ENCODE data around the gene MOGAT2.
A peak's percentile ranks its signal among the peaks of the same experiment; 100 is the strongest.
"Not testable (repeated sequence)": the region's sequence is repeated elsewhere in the genome, so short reads cannot be mapped to it uniquely, and the experiment has no call there.

The MOGAT2 gene

DNA sequence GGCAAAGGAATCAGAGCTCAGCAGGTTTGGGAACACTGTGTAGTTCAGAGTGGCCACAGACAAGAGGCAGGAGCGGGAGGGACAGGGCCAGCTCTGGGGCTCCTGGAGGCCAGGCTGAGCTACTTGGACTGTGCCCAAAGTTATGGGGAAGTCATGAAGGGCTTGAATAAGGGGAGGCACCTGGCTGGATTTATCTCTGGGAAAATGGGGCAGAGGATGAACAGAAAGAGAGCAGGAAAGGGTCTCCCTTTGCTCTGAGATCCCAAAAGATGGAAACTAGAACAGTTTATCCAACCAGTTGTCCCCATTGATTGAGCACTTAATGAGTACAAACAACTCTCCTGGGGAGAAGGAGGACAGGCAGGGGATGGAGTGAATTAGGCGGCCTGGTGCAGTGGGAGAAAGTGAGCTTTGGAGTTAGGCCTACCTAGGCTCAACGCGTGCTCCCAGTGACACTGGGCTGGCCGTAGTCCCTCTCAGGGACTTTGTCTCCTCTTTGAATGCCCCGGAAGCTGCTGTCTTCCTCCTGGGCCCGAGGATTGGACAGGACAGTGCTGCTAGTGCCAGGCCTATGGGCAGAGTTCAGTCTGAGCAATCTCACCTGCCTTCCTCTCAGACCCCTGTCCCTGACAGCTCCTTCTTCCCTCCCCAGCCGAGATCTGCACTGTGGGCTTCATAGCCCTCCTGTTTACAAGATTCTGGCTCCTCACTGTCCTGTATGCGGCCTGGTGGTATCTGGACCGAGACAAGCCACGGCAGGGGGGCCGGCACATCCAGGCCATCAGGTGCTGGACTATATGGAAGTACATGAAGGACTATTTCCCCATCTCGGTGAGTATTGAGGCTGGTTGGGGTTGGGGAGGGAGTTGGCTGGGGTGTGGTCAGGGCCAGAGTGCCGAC lies 2.0 kb downstream of the MOGAT2 start:
- no peak for DNase-seq

DNA sequence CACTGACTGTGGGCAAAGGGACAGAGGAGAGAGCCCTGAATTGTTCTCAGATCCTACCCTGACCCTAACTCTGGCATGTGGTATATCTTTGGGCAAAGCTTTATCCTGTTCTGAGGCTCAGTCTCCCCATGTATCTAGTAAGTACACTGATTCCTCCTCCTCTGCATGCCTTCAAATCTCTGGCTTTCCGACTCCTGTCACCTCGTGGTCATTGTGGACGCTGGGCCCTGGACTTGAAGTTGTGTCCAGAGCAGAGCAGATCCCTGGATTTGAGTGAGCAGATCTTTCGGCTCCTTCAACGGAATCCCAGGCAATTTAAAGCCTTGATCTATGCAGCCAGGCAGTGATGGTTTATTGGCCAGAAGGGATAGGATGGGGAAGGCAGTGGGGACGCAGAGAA lies 3.0 kb downstream of the MOGAT2 start:
- no peak for DNase-seq

DNA sequence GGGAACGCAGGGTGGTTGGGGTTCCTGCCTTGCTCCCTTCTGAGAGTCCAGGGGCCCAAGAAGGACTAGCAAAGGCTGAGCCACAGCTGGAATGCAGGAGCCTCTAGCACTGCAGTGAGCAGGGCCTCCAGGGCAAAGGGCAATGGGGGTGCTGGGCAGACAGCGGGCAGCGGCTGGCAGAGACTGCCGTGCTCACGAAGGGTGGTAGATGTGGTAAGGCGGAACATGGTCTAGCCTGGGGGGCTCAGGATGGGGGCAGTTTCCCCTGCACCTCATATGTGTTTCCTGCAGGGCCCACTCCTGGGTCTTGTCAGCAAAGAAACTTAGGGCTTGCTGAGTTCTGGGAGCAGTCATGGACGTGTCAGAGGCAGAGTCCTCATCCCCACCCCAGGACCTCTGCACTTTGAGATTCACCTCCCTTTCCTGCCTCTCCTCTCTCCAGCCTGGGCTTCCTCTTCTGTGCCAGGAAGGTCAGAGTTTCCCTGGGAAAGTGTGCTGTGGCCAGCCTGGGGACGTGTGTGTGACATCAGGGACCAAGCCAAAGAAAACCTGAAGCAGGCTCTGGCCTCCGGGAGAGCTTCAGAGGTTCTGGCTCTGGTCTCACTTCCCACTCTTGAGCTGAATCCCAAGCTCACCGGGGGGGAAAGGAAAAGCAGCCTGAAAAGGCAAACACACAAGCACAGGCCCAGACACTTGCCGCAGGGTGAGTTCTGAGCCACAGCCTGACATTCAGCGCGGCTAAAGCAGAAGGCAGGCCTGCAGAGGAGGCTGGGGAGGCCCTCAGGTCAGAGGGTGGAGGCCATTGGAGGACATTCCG lies 4.4 kb downstream of the MOGAT2 start:
- DNase-seq: no peak

DNA sequence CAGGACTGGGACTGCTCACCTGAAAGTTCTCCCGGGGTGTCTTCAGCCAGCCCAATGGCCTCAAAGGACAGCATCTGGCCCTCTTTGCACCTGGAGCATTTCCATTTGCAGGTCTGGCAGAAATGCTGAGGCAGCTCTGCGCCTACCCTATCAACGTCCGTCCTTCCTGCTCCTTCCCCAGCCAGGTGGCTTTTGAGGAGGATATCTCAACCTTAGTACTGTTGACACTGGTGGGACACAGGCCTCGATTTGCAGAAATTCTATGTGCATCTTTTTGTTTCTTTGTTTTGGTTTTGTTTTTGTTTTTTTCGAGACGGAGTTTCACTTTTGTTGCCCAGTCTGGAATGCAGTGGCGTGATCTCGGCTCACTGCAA lies 5.0 kb downstream of the MOGAT2 start:
- DNase-seq: no peak

DNA sequence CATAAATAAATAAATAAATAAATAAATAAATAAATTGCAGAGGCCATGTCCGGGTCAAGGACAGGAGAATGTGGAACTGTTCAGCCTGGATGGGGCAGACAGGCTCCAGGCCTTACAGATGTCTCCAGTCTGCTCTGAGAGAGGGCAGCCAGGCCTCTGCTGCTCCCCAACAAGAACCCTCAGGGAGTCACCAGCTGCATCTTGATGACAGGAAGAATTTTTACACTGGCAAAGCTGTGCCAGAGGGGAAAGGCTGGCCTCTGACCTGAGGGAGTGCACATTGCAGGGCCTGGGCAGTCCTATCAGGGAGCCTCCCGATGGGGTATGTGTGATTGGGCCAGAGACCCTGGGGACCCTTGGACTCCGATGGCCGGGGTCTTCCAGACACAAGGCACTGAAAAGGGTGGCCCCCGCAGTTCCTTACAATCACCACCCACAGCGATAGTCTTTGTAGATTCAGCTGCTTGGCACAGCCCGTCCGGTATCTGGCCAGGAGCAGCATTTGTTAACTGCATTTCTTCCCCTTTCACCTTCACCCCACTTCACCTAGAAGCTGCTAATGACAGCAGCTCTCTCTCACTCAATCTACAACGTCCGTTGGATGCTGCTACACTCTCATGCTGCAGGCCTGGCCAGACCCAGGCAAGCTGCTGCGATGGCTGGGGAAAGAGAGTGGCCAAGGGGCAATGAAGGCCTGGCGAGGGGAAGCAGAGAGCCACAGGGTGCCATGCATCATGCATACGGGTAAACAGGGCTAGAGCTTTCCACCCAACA lies 8.1 kb downstream of the MOGAT2 start:
- no peak for DNase-seq

DNA sequence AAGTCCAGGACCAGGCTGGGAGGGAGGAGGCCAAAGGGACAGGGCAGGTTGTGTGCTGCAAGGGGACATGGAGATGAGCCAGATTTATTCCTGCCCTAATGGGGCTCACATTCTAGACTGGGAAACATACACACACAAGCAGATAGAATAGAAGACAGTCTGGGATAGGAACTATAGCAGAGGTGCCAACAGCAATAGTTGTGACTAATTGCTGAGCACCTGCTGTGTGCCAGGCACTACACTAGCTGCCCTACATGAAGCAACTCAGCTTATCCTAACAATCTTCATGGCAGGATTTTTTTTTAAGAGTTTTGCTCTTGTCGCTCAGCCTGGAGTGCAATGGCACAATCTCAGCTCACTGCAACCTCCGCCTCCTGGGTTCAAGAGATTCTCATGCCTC lies 11.4 kb downstream of the MOGAT2 start:
- no peak for DNase-seq

DNA sequence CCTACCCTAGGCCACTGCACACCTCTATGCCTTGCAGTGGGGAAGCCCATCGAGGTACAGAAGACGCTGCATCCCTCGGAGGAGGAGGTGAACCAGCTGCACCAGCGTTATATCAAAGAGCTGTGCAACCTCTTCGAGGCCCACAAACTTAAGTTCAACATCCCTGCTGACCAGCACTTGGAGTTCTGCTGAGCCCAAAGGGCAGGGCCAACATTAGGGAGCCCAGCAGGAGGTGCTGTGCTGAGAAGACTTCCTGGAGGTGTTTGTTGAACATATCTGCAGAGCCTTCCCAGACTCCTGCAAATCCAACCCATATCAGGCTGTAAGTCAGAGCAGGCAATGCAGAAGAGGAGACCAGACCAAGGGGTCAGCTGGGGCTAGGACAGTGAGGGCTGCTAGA lies 13.5 kb downstream of the MOGAT2 start:
- no peak for DNase-seq

DNA sequence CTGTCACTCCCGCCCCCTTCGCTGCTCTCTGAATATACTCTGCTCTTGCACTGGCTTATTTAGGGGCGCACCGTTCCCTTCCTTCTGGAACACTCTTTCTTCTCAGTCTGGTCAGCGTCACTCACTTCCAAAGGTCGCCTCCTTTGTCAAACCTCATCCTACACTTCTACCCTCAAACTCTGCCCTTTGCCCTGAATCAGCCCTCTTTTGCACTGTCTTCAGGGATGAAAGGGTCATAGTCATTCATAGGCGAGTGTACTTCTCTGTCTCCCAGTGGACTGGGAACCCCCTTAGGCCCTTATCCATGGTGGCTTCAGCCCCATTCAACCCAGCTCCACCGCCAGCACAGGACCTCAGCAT lies 15.4 kb downstream of the MOGAT2 start:
- no peak for DNase-seq

DNA sequence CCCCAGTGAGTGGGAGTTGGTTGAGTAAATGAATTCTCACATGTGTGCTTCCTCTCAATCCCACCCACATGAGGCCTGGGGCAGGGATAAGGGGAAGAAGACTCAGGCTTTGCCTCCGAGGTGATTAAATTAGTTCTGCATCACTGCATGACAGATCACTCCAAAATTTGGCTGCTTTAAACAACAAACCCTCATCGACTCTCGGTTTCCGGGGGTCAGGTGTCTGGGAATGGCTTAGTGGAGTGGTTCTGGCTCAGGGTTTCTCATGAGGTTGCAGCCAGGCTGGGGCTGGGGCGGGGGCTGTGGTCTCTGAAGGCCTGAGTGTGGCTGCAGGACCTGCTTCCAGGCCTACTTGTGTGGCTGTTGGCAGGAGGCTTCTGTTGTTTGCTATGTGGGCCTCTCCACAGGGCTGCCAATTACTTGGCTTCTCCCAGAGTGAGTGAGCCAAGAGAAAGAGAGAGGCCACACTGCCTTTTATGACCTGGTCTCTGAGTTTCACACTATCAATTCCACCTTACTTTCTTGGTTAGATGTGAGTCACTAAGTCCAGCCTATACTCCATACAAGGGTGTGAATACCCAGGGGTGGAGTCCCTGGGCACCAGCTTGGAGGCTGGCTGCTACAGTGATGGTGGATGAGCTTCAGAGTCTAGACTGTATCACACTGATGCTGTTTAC lies 15.9 kb downstream of the MOGAT2 start:
- DNase-seq: no peak

DNA sequence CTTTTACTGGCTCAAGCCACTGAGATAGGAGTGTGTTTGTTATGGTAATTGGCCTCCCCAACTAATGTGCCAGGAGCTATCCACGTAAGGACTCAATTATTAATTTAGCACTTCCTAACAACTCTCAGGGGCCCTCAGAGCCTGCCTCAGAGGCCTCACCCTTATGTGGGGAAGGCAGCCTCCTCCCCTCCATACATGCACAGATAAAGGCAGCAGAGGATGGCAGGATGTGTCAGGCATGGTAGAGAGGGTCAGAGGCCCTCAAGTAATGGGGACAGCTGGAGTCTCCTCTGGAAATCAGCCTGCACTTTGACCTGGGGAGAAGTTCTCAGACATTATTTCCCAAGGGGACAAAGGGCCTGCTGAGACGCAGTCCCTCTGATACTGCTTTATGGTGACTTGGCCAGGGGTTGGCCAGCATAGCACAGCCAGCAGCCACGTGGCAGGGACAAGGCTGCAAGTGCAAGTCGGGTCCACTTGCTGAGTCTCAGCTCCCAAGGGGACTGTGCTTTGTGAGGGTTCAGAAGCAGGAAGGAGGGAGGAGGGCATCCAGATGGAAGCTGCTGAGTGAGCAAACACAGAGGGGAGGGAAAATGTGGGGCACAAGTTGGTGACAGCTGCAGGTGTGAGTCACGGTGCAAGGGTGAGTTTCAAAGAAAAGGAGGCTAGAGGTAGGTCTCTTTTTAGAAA lies 17.0 kb downstream of the MOGAT2 start:
- DNase-seq: no peak

DNA sequence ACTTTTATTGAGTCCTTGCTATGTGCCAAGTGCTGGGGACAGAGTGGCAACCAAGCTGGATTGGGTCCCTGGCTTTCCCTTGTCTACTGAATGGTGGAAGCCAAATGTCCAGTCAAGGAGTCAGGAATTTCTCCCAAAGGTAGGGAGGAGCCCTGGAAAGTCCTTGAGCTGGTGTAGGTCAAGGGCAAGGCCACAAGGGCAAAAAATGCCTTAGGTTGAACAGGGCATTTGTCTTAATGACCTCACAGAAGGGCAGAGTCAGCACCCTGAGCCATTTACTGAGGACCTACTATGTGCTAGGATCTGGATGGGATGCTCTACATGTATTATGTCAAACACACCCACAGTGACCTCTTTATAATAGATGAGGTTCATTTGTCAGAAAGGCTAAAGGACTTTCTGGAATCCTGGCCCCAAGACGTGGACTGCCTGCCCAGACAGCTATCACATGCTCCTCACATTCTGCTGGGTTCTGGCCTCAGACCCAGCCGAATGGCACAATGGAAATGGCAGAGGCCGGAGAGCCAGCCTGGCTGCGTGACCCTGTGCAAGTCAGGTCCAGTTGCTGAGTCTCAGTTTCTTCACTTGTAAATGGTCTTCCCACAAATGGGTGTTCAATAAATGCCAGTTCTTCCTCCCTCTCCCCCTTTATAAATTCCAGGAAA lies 17.7 kb downstream of the MOGAT2 start:
- DNase-seq: no peak

DNA sequence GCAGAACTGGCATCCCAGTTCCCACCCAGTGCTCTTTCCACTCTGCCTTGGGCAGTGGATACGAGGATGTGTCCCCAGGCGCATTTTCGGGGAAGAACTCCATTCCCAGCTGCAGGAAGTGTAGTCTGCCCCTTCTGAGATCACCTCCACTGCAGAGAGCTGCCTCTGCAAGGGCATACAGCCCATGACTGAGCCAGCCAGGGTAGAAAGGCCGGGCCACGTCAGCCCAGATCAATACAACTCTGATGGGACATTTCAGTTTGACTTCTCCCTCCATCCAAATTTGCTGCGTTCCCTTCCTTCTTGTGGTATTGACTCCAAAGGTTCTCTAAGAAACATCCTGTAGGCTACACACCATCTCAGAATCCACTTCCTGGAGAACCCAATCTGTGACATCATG lies 19.7 kb downstream of the MOGAT2 start:
- no peak for DNase-seq

DNA sequence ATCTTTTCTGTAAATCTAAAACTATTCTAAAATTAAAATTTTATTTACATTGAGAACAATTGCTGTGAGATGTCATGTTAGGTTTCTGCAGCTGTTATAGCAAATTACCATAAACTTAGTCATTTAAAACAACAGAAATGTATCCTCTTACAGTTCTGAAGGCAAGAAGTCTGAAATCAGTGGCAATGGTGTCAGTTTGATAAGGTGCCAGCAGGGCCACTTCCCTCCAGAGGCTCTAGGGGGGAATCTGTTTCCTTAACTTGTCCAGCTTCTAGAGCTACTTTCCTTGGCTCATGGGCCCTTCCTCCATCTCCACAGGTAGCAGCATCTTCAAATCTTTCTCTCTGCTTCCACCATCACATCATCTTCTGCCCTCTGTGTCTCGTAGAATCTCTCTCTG lies 23.0 kb downstream of the MOGAT2 start:
- peak; percentile 61 for DNase-seq

DNA sequence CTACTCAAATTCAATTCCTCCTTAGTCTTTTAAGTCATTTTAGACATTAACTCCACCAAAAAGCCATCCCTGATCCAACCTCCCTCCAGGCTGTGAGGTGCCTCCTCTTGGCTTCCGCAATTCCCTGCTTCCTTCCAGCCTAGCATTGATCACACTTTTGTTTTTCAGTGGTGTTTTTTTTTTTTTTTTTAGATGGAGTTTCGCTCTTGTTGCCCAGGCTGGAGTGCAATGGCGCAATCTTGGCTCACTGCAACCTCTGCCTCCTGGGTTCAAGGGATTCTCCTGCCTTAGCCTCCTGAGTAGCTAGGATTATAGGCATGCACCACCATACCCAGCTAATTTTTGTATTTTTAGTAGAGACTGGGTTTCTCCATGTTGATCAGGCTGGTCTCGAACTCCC lies 25.5 kb downstream of the MOGAT2 start:
- DNase-seq: not testable (repeated sequence)

DNA sequence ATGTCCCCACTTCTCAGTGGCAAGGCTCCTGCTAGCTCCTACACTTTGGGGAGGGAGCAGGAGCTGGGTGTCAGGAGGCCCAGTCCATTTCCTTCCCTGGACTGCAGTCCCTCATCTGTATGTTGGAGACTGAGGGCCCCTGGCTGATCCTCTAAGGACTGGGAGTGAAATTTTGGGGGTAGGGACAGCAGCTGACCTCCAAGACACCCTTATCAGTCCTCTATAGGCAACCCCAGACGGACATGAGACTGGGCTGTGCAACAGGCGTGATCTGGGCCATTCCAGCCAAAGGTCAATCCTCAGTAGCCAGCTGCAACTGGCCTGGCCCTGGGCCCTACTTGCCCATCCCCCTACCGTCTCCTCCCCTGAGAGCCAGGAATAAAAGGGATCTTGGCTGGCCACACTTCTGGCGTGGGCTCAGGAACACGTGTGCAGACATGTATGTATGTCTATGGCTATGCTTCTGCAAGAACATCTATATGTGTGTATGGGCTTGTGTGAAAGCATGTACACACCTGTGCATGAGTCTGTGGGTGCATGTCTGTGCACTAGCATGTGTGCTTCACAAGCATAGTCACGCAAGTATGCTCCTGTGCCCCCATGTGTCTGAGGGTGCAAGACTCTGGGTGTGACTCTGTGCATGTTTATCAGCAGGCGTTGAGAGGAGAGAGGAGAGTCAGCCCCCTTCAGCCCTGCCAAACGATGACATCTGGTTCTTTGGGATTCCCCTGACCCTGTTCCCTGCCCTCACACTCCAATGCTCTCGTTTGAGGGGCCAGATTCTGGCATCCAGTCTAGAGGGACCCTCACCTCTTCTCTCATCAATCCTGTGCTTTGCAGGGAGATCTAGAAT lies 26.3 kb downstream of the MOGAT2 start:
- peak; percentile 67 for DNase-seq

DNA sequence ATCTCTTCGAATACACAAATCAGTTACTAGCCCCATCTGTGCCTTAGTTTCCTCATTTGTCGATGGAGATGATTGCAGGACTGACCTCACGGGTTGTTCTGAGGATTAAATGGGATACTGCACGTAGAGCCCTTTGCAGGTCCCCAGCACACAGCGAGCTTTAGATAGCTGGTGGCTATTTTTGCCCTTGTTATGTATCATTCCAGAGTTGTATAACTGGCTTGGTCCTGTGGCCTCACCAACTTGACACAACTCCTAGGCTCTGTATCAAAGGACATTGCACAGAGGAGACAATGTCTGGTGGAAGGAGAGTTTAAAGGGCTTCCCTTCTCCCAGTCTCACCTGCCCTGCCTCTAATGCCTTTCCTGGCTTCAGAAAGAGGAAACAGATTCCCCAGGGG lies 28.2 kb downstream of the MOGAT2 start:
- no peak for DNase-seq

DNA sequence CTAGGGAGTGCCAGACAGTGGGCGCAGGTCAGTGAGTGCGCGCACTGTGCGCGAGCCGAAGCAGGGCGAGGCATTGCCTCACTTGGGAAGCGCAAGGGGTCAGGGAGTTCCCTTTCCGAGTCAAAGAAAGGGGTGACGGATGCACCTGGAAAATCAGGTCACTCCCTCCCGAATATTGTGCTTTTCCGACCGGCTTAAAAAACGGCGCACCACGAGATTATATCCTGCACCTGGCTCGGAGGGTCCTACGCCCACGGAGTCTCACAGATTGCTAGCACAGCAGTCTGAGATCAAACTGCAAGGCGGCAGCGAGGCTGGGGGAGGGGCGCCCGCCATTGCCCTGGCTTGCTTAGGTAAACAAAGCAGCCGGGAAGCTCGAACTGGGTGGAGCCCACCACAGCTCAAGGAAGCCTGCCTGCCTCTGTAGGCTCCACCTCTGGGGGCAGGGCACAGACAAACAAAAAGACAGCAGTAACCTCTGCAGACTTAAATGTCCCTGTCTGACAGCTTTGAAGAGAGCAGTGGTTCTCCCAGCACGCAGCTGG lies 31.2 kb downstream of the MOGAT2 start:
- DNase-seq: not testable (repeated sequence)

DNA sequence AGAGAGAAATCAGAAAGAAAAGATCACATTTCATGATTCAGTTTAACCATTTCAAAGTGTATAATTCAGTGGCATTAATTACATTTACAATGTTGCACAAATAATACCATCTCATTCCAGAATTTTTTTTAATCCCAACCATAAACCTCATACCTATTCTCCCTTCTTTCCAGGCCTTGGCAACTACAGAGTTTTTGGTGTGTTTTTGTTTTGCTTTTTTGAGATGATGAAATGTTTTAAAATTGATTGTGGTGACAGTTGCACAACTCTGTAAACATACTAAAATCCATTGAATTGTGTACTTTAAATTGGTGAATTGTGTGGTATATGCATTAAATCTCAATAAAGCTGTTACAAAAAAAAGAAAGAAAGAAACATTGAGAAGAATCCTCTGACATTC lies 37.3 kb downstream of the MOGAT2 start:
- not testable (repeated sequence) for DNase-seq

DNA sequence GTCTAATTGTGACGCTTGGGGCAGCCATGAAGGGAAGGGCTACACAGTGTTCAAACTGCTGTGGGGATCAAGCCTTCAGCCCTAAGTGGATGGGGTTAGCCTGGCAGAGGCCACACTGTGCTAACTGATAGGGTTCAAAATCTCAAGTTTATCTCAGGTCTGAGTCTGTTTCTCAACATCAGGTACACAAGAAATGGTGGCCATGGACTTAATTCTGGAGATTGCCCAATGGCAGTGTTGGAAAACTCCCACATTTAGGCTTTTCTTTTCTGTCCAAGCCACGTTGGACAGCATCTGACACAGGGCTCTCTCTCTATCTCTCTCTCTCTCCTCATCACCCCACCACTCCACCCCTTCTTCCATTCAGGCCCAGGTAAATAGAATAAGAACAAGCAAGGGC lies 40.0 kb downstream of the MOGAT2 start:
- no peak for DNase-seq

DNA sequence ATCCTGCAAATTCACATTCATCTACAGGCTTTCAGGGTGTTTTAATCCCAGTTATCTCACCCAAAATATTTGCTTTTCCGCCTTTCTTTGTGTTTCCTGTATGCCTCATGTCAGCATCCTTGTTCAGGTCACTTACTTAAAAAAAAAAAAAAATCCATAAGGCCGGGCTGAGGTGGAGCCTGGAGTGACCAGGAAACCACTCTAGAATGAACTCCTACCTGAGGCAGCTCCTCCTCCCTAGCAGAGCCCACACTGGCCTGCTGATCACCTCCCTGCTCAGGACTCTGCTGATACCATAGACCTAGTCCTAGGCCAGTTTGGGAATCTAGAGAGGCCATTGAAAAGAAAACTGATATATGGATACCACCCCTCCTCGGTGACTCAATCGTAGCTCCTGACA lies 42.2 kb downstream of the MOGAT2 start:
- DNase-seq: no peak
